ENCODE results near the gene CLDN14. TPM values are rescaled to one million over a fixed set of nuclear protein-coding genes. Genes with fewer than 3 reads are reported as not detected.

Gene CLDN14
- total RNA-seq: 0.79 TPM

GRCh38 chr21:36479415-36480402 is at the start of gene CLDN14:
TSS of gene CLDN14 (minus strand) at chr21:36480122. CDS start at chr21:36461695, 18,427 bp downstream.
- DNase-seq: no peak

GRCh38 chr21:36528716-36529115 is 48.8 kb upstream of the CLDN14 start:
- DNase-seq: no peak

GRCh38 chr21:36527317-36527716 is 47.4 kb upstream of the CLDN14 start:
- DNase-seq: no peak

- DNase-seq: no peak
Observed at GRCh38 chr21:36526104-36526503, 46.2 kb upstream of the CLDN14 start.

- DNase-seq: no peak
Observed at GRCh38 chr21:36524477-36524876, 44.6 kb upstream of the CLDN14 start.

- no peak for DNase-seq
Observed at GRCh38 chr21:36522219-36522808, 42.4 kb upstream of the CLDN14 start.

- DNase-seq: no peak
Observed at GRCh38 chr21:36518883-36519492, 39.1 kb upstream of the CLDN14 start.

- DNase-seq: no peak
Observed at GRCh38 chr21:36517366-36518075, 37.6 kb upstream of the CLDN14 start.

GRCh38 chr21:36516281-36516680 is 36.4 kb upstream of the CLDN14 start:
- peak; percentile 32 for DNase-seq

GRCh38 chr21:36513430-36513829 is 33.5 kb upstream of the CLDN14 start:
- no peak for DNase-seq

GRCh38 chr21:36512971-36513370 is 33.0 kb upstream of the CLDN14 start:
- DNase-seq: no peak

GRCh38 chr21:36511484-36512220 is 31.7 kb upstream of the CLDN14 start:
- DNase-seq: peak; percentile 74

GRCh38 chr21:36510911-36511310 is 31.0 kb upstream of the CLDN14 start:
- no peak for DNase-seq

GRCh38 chr21:36509973-36510664 is 30.2 kb upstream of the CLDN14 start:
- DNase-seq: no peak

GRCh38 chr21:36508948-36509347 is 29.0 kb upstream of the CLDN14 start:
- DNase-seq: no peak

- no peak for DNase-seq
Observed at GRCh38 chr21:36507397-36508018, 27.6 kb upstream of the CLDN14 start.

GRCh38 chr21:36506482-36506881 is 26.6 kb upstream of the CLDN14 start:
- no peak for DNase-seq

- DNase-seq: no peak
Observed at GRCh38 chr21:36504067-36505058, 24.4 kb upstream of the CLDN14 start.

- DNase-seq: no peak
Observed at GRCh38 chr21:36502365-36502764, 22.4 kb upstream of the CLDN14 start.

- no peak for DNase-seq
Observed at GRCh38 chr21:36501589-36501892, 21.6 kb upstream of the CLDN14 start.

Data from skin of body (tissue), 2 donors.